Cerebellar cortex (tissue), 1 donor: Measurements from ENCODE around the gene LGR5.

Experiments used
- DNase-seq: peaks from one replicate; pipeline ENCODE4 v3.0.0-alpha.2; 2015; ENCODE audit warnings: low spot score

Gene LGR5

GRCh38 chr12:71439613-71440344 lies at the start of gene LGR5:
Gene LGR5, plus strand, starts transcription at chr12:71439798. Its CDS starts 283 bp downstream, at chr12:71440081.
- DNase-seq: peak; percentile 36

- peak; percentile 54 for DNase-seq
These were observed 47.0 kb upstream of the LGR5 start for GRCh38 chr12:71392521-71393145.

- no peak for DNase-seq
These were observed 46.0 kb upstream of the LGR5 start for GRCh38 chr12:71393625-71394024.

GRCh38 chr12:71397433-71397954 lies 42.1 kb upstream of the LGR5 start:
- no peak for DNase-seq

- DNase-seq: no peak
These were observed 40.4 kb upstream of the LGR5 start for GRCh38 chr12:71399197-71399596.

- no peak for DNase-seq
These were observed 39.1 kb upstream of the LGR5 start for GRCh38 chr12:71400481-71400880.

GRCh38 chr12:71405884-71406283 lies 33.7 kb upstream of the LGR5 start:
- no peak for DNase-seq

- DNase-seq: no peak
These were observed 31.9 kb upstream of the LGR5 start for GRCh38 chr12:71407732-71408131.

GRCh38 chr12:71410844-71411243 lies 28.8 kb upstream of the LGR5 start:
- no peak for DNase-seq

GRCh38 chr12:71411635-71412034 lies 28.0 kb upstream of the LGR5 start:
- no peak for DNase-seq

- DNase-seq: peak; percentile 64
These were observed 24.0 kb upstream of the LGR5 start for GRCh38 chr12:71415336-71416231.

- DNase-seq: no peak
These were observed 22.4 kb upstream of the LGR5 start for GRCh38 chr12:71417181-71417580.

GRCh38 chr12:71420775-71421406 lies 18.7 kb upstream of the LGR5 start:
- DNase-seq: no peak

GRCh38 chr12:71425568-71426299 lies 13.9 kb upstream of the LGR5 start:
- DNase-seq: no peak

- DNase-seq: no peak
These were observed 13.1 kb upstream of the LGR5 start for GRCh38 chr12:71426300-71427047.

- DNase-seq: no peak
These were observed 8.8 kb upstream of the LGR5 start for GRCh38 chr12:71430756-71431155.

- DNase-seq: no peak
These were observed 7.6 kb upstream of the LGR5 start for GRCh38 chr12:71431991-71432390.

- DNase-seq: no peak
These were observed 6.7 kb upstream of the LGR5 start for GRCh38 chr12:71432936-71433335.

GRCh38 chr12:71436696-71437095 lies 2.9 kb upstream of the LGR5 start:
- no peak for DNase-seq

- DNase-seq: no peak
These were observed 782 bp upstream of the LGR5 start for GRCh38 chr12:71438670-71439361.
